ENCODE measurements around the gene KRT72.

The KRT72 gene

GRCh38 chr12:52578469-52578868 is 22.8 kb downstream of the KRT72 start:
- no peak for DNase-seq (ENCODE audit: low spot score)

GRCh38 chr12:52577316-52577715 is 23.9 kb downstream of the KRT72 start:
- no peak for DNase-seq (ENCODE audit: low spot score)

GRCh38 chr12:52575948-52576347 is 25.3 kb downstream of the KRT72 start:
- no peak for DNase-seq (ENCODE audit: low spot score)

- DNase-seq (ENCODE audit: low spot score), result no peak
Measured at GRCh38 chr12:52575256-52575655, 26.0 kb downstream of the KRT72 start.

GRCh38 chr12:52573743-52574142 is 27.5 kb downstream of the KRT72 start, which contains the start of gene KRT74:
KRT74 (minus strand) TSS chr12:52573843; CDS start chr12:52573777, 66 bp downstream.
- no peak for DNase-seq (ENCODE audit: low spot score)

- DNase-seq (ENCODE audit: low spot score), result no peak
Measured at GRCh38 chr12:52573306-52573705, 28.0 kb downstream of the KRT72 start.

GRCh38 chr12:52570511-52570910 is 30.8 kb downstream of the KRT72 start:
- DNase-seq (ENCODE audit: low spot score), result no peak

- no peak for DNase-seq (ENCODE audit: low spot score)
Measured at GRCh38 chr12:52568111-52568510, 33.2 kb downstream of the KRT72 start.

- DNase-seq (ENCODE audit: low spot score), result no peak
Measured at GRCh38 chr12:52566847-52567291, 34.4 kb downstream of the KRT72 start.

GRCh38 chr12:52564582-52564981 is 36.7 kb downstream of the KRT72 start:
- DNase-seq (ENCODE audit: low spot score), result no peak

- no peak for DNase-seq (ENCODE audit: low spot score)
Measured at GRCh38 chr12:52561880-52562449, 39.3 kb downstream of the KRT72 start.

- DNase-seq (ENCODE audit: low spot score), result no peak
Measured at GRCh38 chr12:52559979-52560378, 41.3 kb downstream of the KRT72 start.

- no peak for DNase-seq (ENCODE audit: low spot score)
Measured at GRCh38 chr12:52558781-52559445, 42.4 kb downstream of the KRT72 start.

- DNase-seq (ENCODE audit: low spot score), result no peak
Measured at GRCh38 chr12:52557476-52557875, 43.8 kb downstream of the KRT72 start.

- DNase-seq (ENCODE audit: low spot score), result no peak
Measured at GRCh38 chr12:52555577-52555976, 45.7 kb downstream of the KRT72 start.

GRCh38 chr12:52552681-52553195 is 48.5 kb downstream of the KRT72 start, which contains the start of gene KRT71:
KRT71 (minus strand) TSS chr12:52553145; CDS start chr12:52553077, 68 bp downstream.
- no peak for DNase-seq (ENCODE audit: low spot score)

- no peak for DNase-seq (ENCODE audit: low spot score)
Measured at GRCh38 chr12:52552055-52552454, 49.2 kb downstream of the KRT72 start.

- no peak for DNase-seq (ENCODE audit: low spot score)
Measured at GRCh38 chr12:52551216-52551865, 49.9 kb downstream of the KRT72 start.

- DNase-seq (ENCODE audit: low spot score), result no peak
Measured at GRCh38 chr12:52546126-52546525, 55.1 kb downstream of the KRT72 start.

- no peak for DNase-seq (ENCODE audit: low spot score)
Measured at GRCh38 chr12:52543985-52544883, 57.0 kb downstream of the KRT72 start.

- no peak for DNase-seq (ENCODE audit: low spot score)
Measured at GRCh38 chr12:52542785-52543318, 58.4 kb downstream of the KRT72 start.

GRCh38 chr12:52542157-52542556 is 59.1 kb downstream of the KRT72 start:
- no peak for DNase-seq (ENCODE audit: low spot score)
